ENCODE measurements around the gene TJAP1. TPM values are rescaled to one million over a fixed set of nuclear protein-coding genes. Genes with fewer than 3 reads are reported as not detected.
"Not testable (repeated sequence)": the region's sequence is repeated elsewhere in the genome, so short reads cannot be mapped to it uniquely, and the experiment has no call there.

TJAP1 gene
- total and polyA plus RNA-seq, 2 of the 8 experiments (the other 6 are each of a cell fraction or from before 2014, with no cell fraction given), result 30.7 to 40.4 TPM

GRCh38 chr6:43457643-43458042 is 19.7 kb upstream of the TJAP1 start (continued):
- no peak for TF ChIP-seq FOSL1 (IDR thresholded peaks at IDR 0.05; ENCODE audit: insufficient read depth, low read depth, low read length)

GRCh38 chr6:43458154-43458553 is 19.2 kb upstream of the TJAP1 start:
- H3K9me3 ChIP-seq (ENCODE audit: insufficient read depth in 2 of 2, low read depth in 1 of 2, low read length in 1 of 2); H3K79me2 ChIP-seq (ENCODE audit: control insufficient read depth in 1 of 2, insufficient read depth in 2 of 2, low read length in 2 of 2); H2BK12ac ChIP-seq (ENCODE audit: low read depth, low read length); H2BK15ac ChIP-seq (ENCODE audit: low read length); H2BK5ac ChIP-seq (ENCODE audit: low read depth, low read length); DNase-seq (ENCODE audit: low read depth in 1 of 2, low spot score in 2 of 2); FAIRE-seq; H3K56ac ChIP-seq (replicated peaks; ENCODE audit: insufficient read length, low read depth, low read length); H2BK20ac ChIP-seq (ENCODE audit: low read length); H3K23ac ChIP-seq (ENCODE audit: insufficient read length); H4K8ac ChIP-seq (ENCODE audit: extremely low read depth, insufficient read depth, low read length); H4K91ac ChIP-seq (replicated peaks; ENCODE audit: insufficient read length, low read length); H3K18ac ChIP-seq (ENCODE audit: extremely low read depth, low read length); H3K4me2 ChIP-seq (ENCODE audit: insufficient read depth in 1 of 2, low read depth in 2 of 2, low read length in 2 of 2); H4K5ac ChIP-seq (ENCODE audit: insufficient read length, low read depth, low read length); H3K4me3 ChIP-seq (ENCODE audit: extremely low read depth in 1 of 4, insufficient read depth in 2 of 4, low read depth in 3 of 4, low read length in 4 of 4); H4K20me1 ChIP-seq (replicated peaks in 1 of 2; ENCODE audit: control insufficient read depth in 1 of 2, insufficient read depth in 2 of 2, low read length in 2 of 2); H3K4ac ChIP-seq (replicated peaks; ENCODE audit: insufficient read length, low read depth, low read length); H2AFZ ChIP-seq (ENCODE audit: low read length); H3K9ac ChIP-seq (replicated peaks in 1 of 4; ENCODE audit: extremely low read depth in 1 of 4, low read depth in 3 of 4, low read length in 3 of 4); H2BK120ac ChIP-seq (replicated peaks; ENCODE audit: low read depth, low read length); H3K4me1 ChIP-seq (replicated peaks in 1 of 4; ENCODE audit: control insufficient read depth in 3 of 4, insufficient read depth in 4 of 4, low read length in 3 of 4); H3K27ac ChIP-seq (ENCODE audit: low read depth, low read length); H3K36me3 ChIP-seq (ENCODE audit: control insufficient read depth in 2 of 4, insufficient read depth in 4 of 4, low read length in 3 of 4); H3K14ac ChIP-seq (ENCODE audit: insufficient read length); H3K79me1 ChIP-seq (ENCODE audit: low read depth, low read length); H2AK5ac ChIP-seq (ENCODE audit: low read depth, low read length): not testable (repeated sequence)
- peaks cover 11% of the 10 kb centered on the region; the same call in 1 of the 2 replicates for H3K23me2 ChIP-seq (ENCODE audit: low read depth, low read length)
- ChIA-PET POLR2A (ENCODE audit: partially characterized antibody) (interaction anchor here (0.7 to 4.3 kb wide), 3 partner anchors 11 to 59 kb away, joined by 3 to 43 read pairs (median 3); partner anchors contain the start of gene LRRC73), CTCF (ENCODE audit: partially characterized antibody) (interaction anchor here (0.6 to 21.2 kb wide), 5 partner anchors 10 to 812 kb away, joined by 3 to 495 read pairs (median 4); partner anchors contain the start of genes LRRC73 and TMEM151B)
- 86% methylated on average over 15 of the region's 15 CpGs; no CpG with 5 or more reads in 1 of the 2 experiments for WGBS, 2 experiments (ENCODE audit: extremely low coverage in 1 of 2, insufficient coverage in 1 of 2, insufficient read length in 1 of 2, insufficient replicate concordance in 2 of 2, low coverage in 1 of 2, low lambda C conversion rate in 2 of 2, missing lambda C conversion rate in 1 of 2)
- H3K27me3 ChIP-seq (replicated peaks in 1 of 4; ENCODE audit: control insufficient read depth in 3 of 4, extremely low read depth in 1 of 4, insufficient read depth in 3 of 4, low read length in 3 of 4), result peaks cover 7 to 25% (median 19%) of the 10 kb centered on the region in 4 experiments

All from H1 (cell line).